NCI-H187 (cell line): ENCODE results near the gene GBF1.
"Not testable (repeated sequence)": the region's sequence is repeated elsewhere in the genome, so short reads cannot be mapped to it uniquely, and the experiment has no call there.

Experiments used
- DNase-seq, 2 experiments: peaks; one replicate each; lab custom pipeline; 2025; lab: John Stamatoyannopoulos, UW

GBF1 gene, protein sequence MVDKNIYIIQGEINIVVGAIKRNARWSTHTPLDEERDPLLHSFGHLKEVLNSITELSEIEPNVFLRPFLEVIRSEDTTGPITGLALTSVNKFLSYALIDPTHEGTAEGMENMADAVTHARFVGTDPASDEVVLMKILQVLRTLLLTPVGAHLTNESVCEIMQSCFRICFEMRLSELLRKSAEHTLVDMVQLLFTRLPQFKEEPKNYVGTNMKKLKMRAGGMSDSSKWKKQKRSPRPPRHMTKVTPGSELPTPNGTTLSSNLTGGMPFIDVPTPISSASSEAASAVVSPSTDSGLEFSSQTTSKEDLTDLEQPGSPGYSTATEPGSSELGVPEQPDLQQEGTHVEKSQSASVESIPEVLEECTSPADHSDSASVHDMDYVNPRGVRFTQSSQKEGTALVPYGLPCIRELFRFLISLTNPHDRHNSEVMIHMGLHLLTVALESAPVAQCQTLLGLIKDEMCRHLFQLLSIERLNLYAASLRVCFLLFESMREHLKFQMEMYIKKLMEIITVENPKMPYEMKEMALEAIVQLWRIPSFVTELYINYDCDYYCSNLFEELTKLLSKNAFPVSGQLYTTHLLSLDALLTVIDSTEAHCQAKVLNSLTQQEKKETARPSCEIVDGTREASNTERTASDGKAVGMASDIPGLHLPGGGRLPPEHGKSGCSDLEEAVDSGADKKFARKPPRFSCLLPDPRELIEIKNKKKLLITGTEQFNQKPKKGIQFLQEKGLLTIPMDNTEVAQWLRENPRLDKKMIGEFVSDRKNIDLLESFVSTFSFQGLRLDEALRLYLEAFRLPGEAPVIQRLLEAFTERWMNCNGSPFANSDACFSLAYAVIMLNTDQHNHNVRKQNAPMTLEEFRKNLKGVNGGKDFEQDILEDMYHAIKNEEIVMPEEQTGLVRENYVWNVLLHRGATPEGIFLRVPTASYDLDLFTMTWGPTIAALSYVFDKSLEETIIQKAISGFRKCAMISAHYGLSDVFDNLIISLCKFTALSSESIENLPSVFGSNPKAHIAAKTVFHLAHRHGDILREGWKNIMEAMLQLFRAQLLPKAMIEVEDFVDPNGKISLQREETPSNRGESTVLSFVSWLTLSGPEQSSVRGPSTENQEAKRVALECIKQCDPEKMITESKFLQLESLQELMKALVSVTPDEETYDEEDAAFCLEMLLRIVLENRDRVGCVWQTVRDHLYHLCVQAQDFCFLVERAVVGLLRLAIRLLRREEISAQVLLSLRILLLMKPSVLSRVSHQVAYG (N-terminal part only)

GRCh38 chr10:102245082-102245931 lies at the start of gene GBF1:
TSS of gene GBF1 (plus strand) at chr10:102245532. CDS start at chr10:102258939, 13,407 bp downstream.
- DNase-seq, result peak; percentile 81 to 87

DNA sequence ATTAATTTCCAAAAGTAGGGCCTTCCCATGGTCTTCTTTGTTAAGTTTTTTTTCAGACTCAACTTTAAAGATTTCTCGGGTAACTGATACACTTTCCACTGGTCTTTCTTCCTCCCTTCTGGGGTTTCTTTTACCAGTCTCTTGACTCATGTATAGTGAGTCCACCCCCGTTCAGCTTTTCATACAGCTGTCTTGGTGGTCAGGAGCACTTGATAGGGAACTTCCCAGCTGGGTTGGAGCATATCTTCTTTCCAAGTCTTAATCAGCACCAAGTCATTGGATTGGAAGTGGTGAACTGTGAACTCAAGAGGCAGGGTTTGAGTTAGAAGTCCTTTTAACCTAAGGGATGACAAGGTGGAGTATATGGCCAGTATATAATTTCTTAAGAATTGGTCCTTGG lies 48.4 kb upstream of the GBF1 start:
- no peak for DNase-seq

DNA sequence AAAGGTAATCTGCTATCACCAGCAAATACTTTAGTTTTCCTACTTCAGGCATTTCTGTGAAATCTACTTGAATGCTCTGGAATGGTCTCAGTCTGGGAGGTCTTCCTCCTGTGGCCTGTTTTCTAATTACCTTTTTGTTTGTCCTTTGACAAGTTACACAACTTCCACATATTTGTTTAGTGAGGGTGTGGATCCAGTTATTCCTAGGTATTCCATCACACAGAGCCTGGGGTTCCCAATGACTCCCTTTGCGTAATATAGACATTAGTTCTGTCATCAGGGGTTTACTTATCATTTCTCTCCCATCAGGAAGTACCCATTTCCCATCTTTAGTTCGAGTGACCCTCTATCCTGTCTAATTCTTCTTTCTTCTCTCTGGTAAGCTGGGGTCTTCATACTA lies 47.3 kb upstream of the GBF1 start:
- no peak for DNase-seq

- no peak for DNase-seq
Observed at GRCh38 chr10:102200751-102201640, 44.3 kb upstream of the GBF1 start.

DNA sequence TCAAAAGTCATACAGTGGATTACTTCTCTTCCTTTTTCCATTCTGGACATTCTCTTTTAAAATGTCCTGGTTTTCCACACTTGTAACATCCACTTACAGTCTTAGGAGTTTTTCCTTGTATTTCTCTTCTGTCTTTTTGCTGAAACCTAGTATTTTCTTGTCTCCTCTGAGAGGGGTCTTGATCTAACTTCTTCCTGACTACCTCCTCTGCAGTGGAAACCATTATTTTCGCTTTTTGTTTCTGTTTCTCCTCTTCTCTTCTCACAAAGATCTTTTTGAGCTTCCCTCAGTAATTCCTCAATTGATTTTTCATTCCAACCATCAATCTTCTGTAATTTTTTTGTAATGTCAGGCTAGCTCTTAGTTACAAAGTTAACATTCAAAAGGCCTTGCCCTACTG lies 42.9 kb upstream of the GBF1 start:
- DNase-seq, result no peak

DNA sequence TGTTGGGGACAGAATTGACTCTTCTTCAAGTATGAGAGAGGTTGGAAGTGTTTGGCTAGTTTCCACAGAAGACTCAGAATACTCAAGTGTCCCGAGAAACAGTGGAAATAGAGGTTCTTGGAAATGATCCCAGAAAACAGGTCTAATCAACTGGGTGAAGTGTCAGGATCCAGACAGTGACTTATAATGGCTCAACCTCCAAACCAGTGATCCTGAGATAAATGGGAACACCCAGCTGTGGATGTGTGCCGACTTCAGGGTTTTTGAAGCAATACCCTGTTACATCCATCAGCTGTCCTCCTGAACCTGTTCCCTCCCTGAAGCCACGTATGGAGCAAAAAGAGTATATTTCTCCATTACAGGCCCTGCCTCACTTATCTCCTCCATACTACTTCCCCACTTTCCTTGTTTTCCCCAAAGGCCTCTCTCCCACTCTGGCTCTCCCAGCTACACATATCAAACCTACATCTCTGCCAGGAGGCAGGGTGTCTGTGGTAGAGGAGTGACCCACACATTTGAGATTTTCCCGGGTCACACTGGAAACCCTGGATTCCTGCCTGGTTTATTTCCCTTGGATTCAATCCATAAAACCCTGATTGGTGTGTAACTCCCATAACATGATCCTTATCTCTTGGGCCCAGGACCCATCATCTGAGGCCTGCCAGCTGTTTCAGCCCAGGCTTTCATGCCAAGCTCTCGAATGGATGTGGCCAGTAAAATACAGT lies 36.9 kb upstream of the GBF1 start:
- no peak for DNase-seq

DNA sequence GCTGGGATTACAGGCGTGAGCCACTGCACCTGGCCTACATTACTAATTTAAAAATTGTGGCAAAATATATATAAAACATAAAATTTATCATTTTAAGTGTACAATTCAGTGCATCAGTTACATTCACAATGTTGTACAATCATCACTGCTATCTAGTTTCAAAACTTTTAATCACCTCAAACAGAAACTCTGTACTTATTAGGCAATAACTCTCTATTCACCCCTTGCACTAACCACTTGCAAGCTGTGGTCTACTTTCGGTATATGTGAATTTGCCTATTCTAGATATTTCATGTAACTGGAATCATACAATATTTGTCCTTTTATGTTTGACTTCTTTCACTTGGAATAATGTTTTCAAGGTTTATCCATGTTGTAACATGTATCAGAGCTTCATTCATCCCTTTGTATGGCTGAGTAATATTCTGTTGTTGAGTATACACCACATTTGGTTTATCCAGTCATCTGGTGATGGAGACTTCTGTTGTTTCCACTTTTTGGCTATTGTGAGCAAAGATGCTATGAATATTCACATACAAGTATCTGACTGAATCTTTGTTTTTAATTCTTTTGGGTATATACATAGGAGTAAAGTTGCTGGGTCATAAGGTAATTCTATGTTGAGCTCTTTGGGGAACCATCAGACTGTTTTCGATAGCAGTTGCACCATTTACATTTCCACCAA lies 33.6 kb upstream of the GBF1 start:
- no peak for DNase-seq

GRCh38 chr10:102213599-102213998 lies 31.7 kb upstream of the GBF1 start:
- DNase-seq, result not testable (repeated sequence)

DNA sequence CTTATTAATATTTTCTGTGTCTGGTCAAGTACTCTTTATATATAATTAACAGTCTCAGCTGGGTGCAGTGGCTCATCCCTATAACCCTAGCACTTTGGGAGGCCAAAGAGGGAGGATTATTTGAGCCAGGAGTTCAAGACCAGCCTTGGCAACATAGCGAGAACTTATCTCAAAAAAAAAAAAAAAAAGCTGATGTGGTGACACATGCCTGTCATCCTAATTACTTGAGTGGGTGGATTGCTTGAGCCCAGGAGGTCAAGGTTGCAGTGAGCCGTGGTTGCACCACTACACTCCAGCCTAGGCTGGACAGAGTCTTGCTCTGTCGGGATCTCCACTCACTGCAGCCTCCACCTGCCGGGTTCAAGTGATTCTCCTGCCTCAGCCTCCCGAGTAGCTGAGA lies 26.0 kb upstream of the GBF1 start:
- no peak for DNase-seq

- DNase-seq, result no peak
Observed at GRCh38 chr10:102220612-102221011, 24.7 kb upstream of the GBF1 start.

DNA sequence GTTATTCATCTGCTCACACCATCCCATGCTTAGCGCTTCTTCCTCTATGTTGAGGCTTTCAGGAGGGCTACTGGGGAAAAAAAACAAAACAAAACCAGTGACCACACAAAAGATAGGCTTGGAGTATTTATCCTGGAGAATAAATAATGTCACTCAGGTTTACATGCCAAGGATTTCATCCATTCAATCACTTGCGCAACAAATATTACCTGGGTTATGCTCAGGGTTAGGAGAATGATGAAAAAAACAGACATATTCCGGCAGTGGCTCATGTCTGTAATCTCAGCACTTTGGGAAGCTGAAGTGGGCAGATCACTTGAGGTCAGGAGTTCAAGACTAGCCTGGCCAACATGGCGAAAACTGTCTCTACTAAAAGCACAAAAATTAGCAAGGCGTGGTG lies 22.5 kb upstream of the GBF1 start:
- DNase-seq, result no peak

DNA sequence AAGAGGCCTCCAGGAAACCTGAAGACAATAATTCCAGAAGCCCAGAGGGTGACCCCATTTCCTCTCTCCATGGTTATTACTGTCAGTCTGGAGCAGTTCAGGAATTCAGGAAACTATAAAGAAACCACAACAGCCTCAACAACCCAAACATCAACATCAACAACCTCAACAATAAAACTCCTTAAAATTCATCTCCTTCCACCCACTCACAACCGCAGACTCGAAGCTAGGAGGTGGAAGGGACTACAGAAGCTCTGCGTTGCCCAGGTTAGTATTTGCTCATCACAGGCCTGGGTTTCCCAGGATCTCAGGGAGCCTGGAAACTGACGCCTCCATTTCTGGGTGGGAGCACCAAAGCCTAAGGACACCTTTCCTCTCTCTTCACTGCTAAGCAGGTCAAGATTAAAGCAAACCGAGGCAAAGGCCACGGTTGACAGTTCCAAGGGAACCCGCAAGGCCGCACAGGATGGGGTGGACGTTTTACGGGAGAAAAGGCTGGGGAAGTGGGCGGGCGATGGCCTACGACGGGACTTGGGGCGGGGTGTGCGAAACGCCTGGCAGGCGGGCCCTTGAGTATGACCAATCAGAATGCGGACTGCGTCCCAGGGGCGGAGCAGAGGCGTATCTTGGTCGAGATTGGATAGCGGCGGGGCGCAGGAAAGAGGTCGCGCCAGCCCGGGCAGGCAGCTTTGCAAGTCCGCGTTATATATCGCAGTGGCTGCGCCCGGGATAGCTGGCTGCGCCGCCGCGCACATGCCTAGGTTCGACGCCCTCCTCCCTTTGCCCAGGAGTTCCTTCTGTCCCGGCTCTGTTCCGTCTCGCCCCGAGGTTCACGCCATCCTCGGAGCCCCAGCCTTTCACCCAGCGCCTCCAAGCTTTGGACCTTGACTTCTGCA lies 19.4 kb upstream of the GBF1 start, which contains the start of gene ELOVL3:
TSS of gene ELOVL3 (plus strand) at position 654 of the 896 bp plus-strand sequence. CDS start 250 bp downstream, outside the sequence.
- DNase-seq, result peak; percentile 7 to 25

GRCh38 chr10:102226542-102226870 lies 18.8 kb upstream of the GBF1 start:
- no peak for DNase-seq

- no peak for DNase-seq
Observed at GRCh38 chr10:102227050-102227449, 18.3 kb upstream of the GBF1 start.

- DNase-seq, result peak; percentile 38
Observed at GRCh38 chr10:102229810-102230263, 15.5 kb upstream of the GBF1 start.

GRCh38 chr10:102230264-102230860 lies 15.0 kb upstream of the GBF1 start:
- DNase-seq, result peak in 1 of 2 experiments; percentile 8

DNA sequence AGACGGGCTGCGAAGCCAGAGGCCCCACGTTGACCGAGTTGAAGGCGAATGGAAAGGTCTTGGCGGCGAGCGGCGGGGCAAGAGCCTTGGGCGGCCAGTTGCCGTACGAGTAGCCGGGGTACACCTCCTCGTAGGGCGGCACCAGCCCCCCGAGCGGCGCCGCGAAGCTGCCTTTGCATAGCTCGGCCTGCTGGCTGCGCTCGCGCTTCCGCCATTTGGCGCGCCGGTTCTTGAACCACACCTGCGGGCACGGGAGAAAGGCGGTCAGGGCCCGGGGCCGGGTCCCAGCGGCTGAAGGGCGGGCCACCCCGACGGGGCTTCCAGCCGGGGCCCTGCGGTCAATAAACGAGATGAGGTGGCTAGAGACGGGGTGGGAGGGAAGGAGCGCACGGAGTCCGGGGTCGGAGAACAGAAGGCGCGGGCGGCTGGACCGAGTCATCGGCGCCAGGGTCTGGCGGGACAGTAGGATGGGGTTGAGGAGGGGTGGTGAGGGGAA lies 14.4 kb upstream of the GBF1 start:
- no peak for DNase-seq
